Eye (tissue), 1 donor: ENCODE measurements around the gene PDP2.
"Not testable (repeated sequence)": the region's sequence is repeated elsewhere in the genome, so short reads cannot be mapped to it uniquely, and the experiment has no call there.

Experiments used
- DNase-seq: peaks from one replicate; pipeline ENCODE4 v3.0.0-alpha.2; 2015

The PDP2 gene

DNA sequence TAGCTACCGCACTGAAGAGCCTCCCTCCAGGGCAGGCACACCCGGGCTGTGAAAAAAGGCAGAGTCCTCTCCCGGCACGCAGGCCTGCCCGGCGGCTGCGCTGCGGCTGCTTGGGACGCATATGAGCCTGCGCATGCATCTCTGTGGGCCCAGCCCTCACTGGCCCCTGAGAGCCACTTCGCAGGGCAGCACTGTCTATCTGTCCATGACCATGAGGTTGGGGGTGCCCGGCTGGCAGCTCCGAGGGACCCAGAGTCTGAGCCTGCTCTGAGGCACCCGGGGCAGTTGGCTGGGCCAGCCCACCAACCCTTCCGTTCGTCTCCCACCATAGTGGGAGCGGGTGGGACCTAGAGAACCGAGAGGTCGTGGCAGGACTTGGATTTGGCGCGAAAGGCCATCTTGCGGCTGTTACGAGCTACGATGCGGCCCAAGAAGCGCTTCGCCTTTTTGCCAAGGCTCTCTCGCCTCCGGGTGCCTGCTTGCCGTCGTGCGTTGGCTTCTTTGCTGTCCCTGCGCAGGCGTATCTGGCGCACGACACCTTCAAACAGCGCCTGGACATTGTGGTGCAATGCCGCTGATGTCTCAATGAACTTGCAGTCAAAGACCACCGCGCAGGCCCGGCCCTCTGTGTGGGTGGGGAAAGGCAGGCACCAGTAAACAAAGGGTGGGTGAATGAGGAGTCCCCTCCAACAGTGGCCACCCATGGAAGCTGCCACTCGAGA is 41.6 kb downstream of the PDP2 start:
- DNase-seq: no peak

- DNase-seq: peak; percentile 31
These were observed 43.0 kb downstream of the PDP2 start for GRCh38 chr16:66923247-66923731.

GRCh38 chr16:66923866-66924265 is 43.6 kb downstream of the PDP2 start:
- DNase-seq: no peak

GRCh38 chr16:66924527-66925321 is 44.4 kb downstream of the PDP2 start:
- DNase-seq: peak; percentile 34

- DNase-seq: peak; percentile 35
These were observed 45.1 kb downstream of the PDP2 start, which contains the start of gene RRAD for GRCh38 chr16:66925322-66925840. Gene RRAD (minus strand): TSS chr16:66925535. CDS start chr16:66925179, 356 bp downstream.

- DNase-seq: peak; percentile 41
These were observed 46.0 kb downstream of the PDP2 start for GRCh38 chr16:66926171-66926947.

GRCh38 chr16:66926961-66927436 is 46.7 kb downstream of the PDP2 start:
- peak; percentile 24 for DNase-seq

- no peak for DNase-seq
These were observed 47.8 kb downstream of the PDP2 start for GRCh38 chr16:66927918-66928649.

- no peak for DNase-seq
These were observed 48.5 kb downstream of the PDP2 start for GRCh38 chr16:66928702-66929388.

DNA sequence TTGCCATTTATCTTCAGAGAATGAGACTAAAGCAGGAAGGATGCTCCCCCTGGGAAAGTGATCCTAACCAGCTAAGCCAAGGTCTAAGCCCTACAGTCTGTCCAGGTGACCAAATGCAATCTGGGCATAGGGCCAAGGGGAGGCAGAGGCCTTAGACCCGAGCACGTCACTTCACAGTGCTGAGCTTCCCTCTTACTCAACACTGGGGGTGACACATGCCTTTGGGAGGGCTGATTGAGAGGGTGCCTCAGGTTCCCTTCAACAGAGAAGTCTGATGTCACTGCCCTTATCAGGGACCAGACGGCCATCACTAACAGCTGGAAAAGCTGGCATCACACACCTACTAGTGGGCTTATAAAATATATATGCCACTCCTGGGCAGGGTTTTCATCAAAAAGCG is 49.9 kb downstream of the PDP2 start:
- no peak for DNase-seq

- no peak for DNase-seq
These were observed 51.4 kb downstream of the PDP2 start for GRCh38 chr16:66931665-66932064.

- no peak for DNase-seq
These were observed 51.8 kb downstream of the PDP2 start for GRCh38 chr16:66932076-66932475.

DNA sequence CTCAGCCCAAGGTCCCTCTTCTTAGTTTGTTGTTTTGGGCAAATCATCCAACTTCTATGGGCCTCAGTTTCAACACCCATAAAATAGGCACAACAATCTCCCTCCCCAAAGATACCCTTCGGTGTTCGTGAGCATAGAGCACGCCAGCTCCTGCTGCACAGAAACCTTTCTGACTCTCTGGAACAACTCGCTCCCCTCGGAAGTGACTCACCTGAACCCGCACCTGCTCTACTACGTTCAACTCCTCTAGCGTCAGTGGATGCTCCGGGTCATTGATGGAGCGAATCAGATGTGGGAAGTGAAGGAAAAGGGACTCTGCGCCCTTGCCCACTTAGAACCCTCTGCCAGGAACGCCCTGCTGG is 53.4 kb downstream of the PDP2 start:
- no peak for DNase-seq

DNA sequence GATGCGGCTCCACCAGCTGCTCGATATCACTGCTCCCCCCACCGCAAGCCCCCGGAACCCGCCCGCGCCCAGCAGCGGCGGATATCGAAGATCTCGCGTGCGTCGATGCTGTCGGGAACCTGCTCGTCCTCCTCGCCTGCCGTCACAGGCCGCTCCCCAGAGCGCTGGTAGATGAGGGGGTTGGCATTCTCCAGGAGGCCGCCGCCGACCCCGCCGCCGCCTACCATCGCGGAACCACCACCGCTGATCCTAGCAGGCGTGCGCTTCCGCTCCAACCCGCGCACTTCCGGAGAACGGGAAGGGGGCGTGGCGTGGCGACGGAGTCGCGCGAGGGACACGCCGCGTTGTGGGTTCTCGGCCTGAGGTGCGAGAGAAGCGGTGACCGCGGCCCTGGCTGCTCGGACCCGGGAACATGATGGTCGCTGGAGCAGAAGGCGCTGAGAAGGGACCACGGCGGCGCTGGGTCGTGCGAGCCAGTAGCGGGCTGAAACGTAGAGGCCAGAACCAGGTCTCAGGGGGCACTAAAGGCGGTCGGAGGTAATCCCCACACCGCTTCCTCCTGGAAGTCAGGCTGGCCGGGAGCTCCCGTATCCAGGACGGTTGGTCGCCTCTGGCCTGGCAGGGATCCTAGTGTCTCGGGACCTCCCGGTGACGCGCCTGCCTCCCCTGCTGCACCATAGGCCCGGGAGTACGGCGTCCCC is 54.0 kb downstream of the PDP2 start, which contains the start of gene CIAO2B:
TSS of gene CIAO2B (minus strand) at position 265 of the 701 bp plus-strand sequence. CDS start at position 227, 38 bp downstream.
- peak; percentile 94 for DNase-seq

- DNase-seq: not testable (repeated sequence)
These were observed 54.6 kb downstream of the PDP2 start for GRCh38 chr16:66934839-66935313.

- DNase-seq: peak; percentile 39
These were observed 55.1 kb downstream of the PDP2 start, which contains the start of gene CES2 for GRCh38 chr16:66935314-66936011. Gene CES2 (plus strand): TSS chr16:66935516. CDS start chr16:66935636, 120 bp downstream.

DNA sequence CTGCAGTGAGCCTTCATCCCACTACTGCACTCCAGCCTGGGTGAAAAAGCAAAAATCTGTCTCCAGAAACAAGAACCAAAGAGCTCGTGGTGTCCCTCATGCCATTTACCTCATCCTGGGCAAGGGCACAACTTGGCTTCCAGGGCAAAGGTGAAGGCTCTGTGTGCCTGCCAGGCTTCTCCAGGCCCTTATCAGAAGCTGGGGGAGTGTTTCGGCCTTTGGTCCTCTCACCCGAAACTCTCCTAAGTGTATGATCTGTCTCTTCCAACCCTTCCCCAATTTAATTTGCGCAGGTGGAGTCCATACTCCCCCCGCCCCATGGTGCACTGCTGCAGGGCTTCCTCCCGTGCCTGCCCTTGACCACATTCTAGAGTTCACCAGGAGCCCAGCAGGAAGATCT is 56.1 kb downstream of the PDP2 start:
- no peak for DNase-seq

GRCh38 chr16:66936889-66937554 is 56.7 kb downstream of the PDP2 start:
- DNase-seq: no peak

DNA sequence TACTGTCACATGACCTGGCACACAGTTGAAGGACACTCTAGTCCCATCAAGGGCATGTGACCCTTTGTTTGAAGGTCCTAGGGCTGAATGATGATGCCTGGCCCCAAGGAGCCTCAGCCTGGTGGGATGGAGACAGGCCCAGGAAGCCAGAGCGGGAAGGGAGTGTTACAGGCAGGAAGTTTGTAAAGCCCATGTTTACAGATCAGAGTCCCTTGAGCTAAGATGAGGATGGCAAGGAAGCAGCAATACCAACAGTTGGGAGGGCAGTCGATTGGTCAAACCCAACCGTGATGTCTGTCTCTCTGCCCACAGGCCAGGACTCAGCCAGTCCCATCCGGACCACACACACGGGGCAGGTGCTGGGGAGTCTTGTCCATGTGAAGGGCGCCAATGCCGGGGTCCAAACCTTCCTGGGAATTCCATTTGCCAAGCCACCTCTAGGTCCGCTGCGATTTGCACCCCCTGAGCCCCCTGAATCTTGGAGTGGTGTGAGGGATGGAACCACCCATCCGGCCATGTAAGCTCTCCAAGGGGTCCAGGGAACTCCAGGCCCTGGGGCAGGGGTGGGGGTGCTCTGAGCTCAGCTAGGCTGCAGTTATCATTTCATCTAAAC is 57.5 kb downstream of the PDP2 start:
- no peak for DNase-seq
